Heart left ventricle (tissue), 16 donors: Measurements from ENCODE around the gene ZNF423. TPM values are rescaled to one million over a fixed set of nuclear protein-coding genes. Genes with fewer than 3 reads are reported as not detected.
A peak's percentile ranks its signal among the peaks of the same experiment; 100 is the strongest.

Experiments used
- ATAC-seq, 4 donors: fragments of 200-7000 bp; cut with Tn5 transposase; one replicate each; pipeline ENCODE4 v1.9.1; 2020 to 2022; ENCODE audit warnings: moderate library complexity in 4 of 4, mild to moderate bottlenecking in 3 of 4, moderate number of reproducible peaks in 1 of 4
- DNase-seq, 5 donors: peaks; one replicate each; pipeline ENCODE4 v3.0.0-alpha.2; 2020
- H3K27ac ChIP-seq, 12 donors: fragments of 200-600 bp; sonication (generic) in 4 of 12; one replicate each; pipeline versions ENCODE4 v1.5.0 to v1.8.0; 2016 to 2022; ENCODE audit warnings: mild to moderate bottlenecking in 2 of 12
- H3K27me3 ChIP-seq, 9 donors: fragments of 200-600 bp; sonication (generic) in 2 of 9; one replicate each; pipeline versions ENCODE4 v1.5.1 to v1.8.0; 2016 to 2022; ENCODE audit warnings: mild to moderate bottlenecking in 3 of 9
- H3K36me3 ChIP-seq, 9 donors: fragments of 200-600 bp; sonication (generic) in 2 of 9; one replicate each; pipeline versions ENCODE4 v1.5.0 to v1.8.0; 2018 to 2022; ENCODE audit warnings: mild to moderate bottlenecking in 2 of 9
- H3K4me1 ChIP-seq, 12 donors: fragments of 200-600 bp; sonication (generic) in 4 of 12; one replicate each; pipeline versions ENCODE4 v1.5.0 to v1.8.0; 2016 to 2022; ENCODE audit warnings: mild to moderate bottlenecking in 3 of 12
- H3K4me3 ChIP-seq, 12 donors: fragments of 200-600 bp; sonication (generic) in 4 of 12; one replicate each; pipeline versions ENCODE4 v1.5.0 to v1.8.0; 2017 to 2022; ENCODE audit warnings: mild to moderate bottlenecking in 9 of 12, moderate library complexity in 4 of 12
- H3K9me3 ChIP-seq, 12 donors: fragments of 200-600 bp; sonication (generic) in 4 of 12; one replicate each; pipeline versions ENCODE4 v1.5.0 to v1.8.0; 2016 to 2022; ENCODE audit warnings: mild to moderate bottlenecking in 1 of 12
- CTCF ChIP-seq, 12 donors: fragments of 200-600 bp; sonication (generic) in 4 of 12; IDR thresholded peaks; one replicate each; pipeline versions ENCODE4 v1.5.0 to v1.8.0; 2018 to 2022; ENCODE audit warnings: antibody characterized with exemption in 12 of 12, mild to moderate bottlenecking in 5 of 12
- POLR2A ChIP-seq, 2 donors: fragments of 450-650 bp; IDR thresholded peaks; one replicate each; pipeline ENCODE4 v1.6.1; 2017; ENCODE audit warnings: antibody characterized with exemption in 2 of 2, mild to moderate bottlenecking in 2 of 2, moderate library complexity in 2 of 2
- WGBS, 4 donors: extraction: QIAGEN DNeasy Blood & Tissue Kit in 2 of 4; methylation state at CpG; one replicate each; pipeline versions ENCODE4 v1.1.5 to v1.1.7; 2013 to 2018; 5-methylcytosine and 5-hydroxymethylcytosine counted together
- intact Hi-C, 10 donors: fragments of 100-400 bp; cut with DNase I; formaldehyde crosslinking; loops; one replicate each; pipeline versions ENCODE4 v1.11.1 to v1.14.2; 2022
- polyA plus RNA-seq, 2 donors: library from polyadenylated mRNA; stranded (reverse); fragments of 200-250 nt; gene quantifications; one replicate each; pipeline ENCODE4 v1.2.3, GENCODE V29; 2013
- total RNA-seq, 9 donors: library from RNA; depleted of rRNA in 2 of 9; stranded (reverse); fragments of >200 nt in 2 of 9; fragmentation: NEBNext Ultra II Directional in 3 of 9; extraction: Animal tissue kit (Norgen Biotek cat#: 25700) in 3 of 9; gene quantifications; one replicate each; pipeline versions ENCODE4 v1.1.0 to v1.2.4, GENCODE V29; 2016 to 2023
- donor health status: ischemic (EF 13 %, LVEDD 7.1; RV severe dilation, severe dysfunction).
- donor health status: healthy with polysubstance abuse.
- donor health status: DM: no; HTN: yes; CAD: no.
- donor health status: DM: no; HTN: no; CAD: no.
- donor health status: ischemic (EF 25% LVEDD 6.9; RV normal size, moderate dysfunction).
- donor health status: ischemic (EF 25% LVEDD 5.7; RV mildly dilated, moderate dysfunction).
- donor health status: healthy.
- donor health status: DM: yes; HTN: yes; CAD: no.
- donor health status: ischemic (EF 35%, LVEDD 5.7; RV mildly dilated, moderate dysfunction).
- donor health status: nonischemic (EF 11% LVEDD 7.7; RV severe dilation, severe dysfunction).
- donor health status: DM: yes; HTN: yes; CAD: no.
- donor health status: PGD.
- donor health status: ischemic (EF 29% LVEDD 5.4; RV normal size, mild dysfunction).
- donor health status: nonischemic (EF 23%, LVEDD 6.1; RV moderate dilation, normal function).

Gene ZNF423
- total and polyA plus RNA-seq, 11 donors, result 1.8 to 10.4 (median 5.7) TPM

DNA sequence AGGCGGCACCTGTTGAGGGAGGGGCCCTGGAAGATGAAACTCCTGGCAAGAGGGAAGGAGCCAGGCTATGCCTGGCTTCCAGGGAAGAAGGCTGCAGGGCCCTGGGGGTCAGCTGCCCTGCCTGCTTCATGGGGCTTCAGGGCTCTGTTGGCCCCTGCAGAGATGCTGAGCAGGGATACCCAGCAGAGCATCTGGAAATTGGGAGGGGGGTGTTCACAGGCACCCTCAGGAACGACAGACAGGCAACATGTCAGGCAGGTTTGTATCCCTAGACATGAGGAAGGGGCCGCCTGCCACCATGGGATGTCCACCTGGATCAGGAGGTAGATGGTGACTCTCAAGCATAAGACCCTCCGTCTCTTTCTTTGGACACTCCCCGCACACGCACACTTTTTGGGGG is 13.8 kb upstream of the ZNF423 start:
- H3K27me3 ChIP-seq, result no peaks in the 10 kb centered on the region
- H3K36me3 ChIP-seq, result no peaks in the 10 kb centered on the region
- peaks cover 0 to 10% (median 0%) of the 10 kb centered on the region in 12 donors for H3K4me1 ChIP-seq
- H3K27ac ChIP-seq, result no peak overlapping the region
- H3K9me3 ChIP-seq, result no peaks in the 10 kb centered on the region
- WGBS, 4 donors, result 84 to 95% (median 92%) methylated on average over 5 to 6 of the region's 6 CpGs
- TF ChIP-seq POLR2A (IDR thresholded peaks at IDR 0.05) (no peak), CTCF (IDR thresholded peaks at IDR 0.05) (no peak)
- intact Hi-C loops, result loop anchor here in 4 of 10 donors (10.0 kb wide), 2 partner anchors 255 to 375 kb away; no protein-coding TSS in a partner anchor
- DNase-seq, result no peak
- no peak for ATAC-seq
- H3K4me3 ChIP-seq, result no peak overlapping the region

GRCh38 chr16:49867796-49868668 is 12.1 kb upstream of the ZNF423 start:
- no peaks in the 10 kb centered on the region for H3K36me3 ChIP-seq
- H3K27me3 ChIP-seq, result no peaks in the 10 kb centered on the region
- intact Hi-C loops, result loop anchor here in 1 of 10 donors (10.0 kb wide), 1 partner anchor 373 kb away; no protein-coding TSS in a partner anchor
- no peaks in the 10 kb centered on the region for H3K9me3 ChIP-seq
- WGBS, 4 donors, result 78 to 87% (median 80%) methylated on average over 20 to 38 of the region's 38 CpGs
- TF ChIP-seq POLR2A (IDR thresholded peaks at IDR 0.05) (no peak), CTCF (IDR thresholded peaks at IDR 0.05) (no peak)
- ATAC-seq (peak in 1 of 4 donors; percentile 29), DNase-seq (no peak)
- H3K4me1 ChIP-seq, result peaks cover 0 to 10% (median 0%) of the 10 kb centered on the region in 12 donors
- no peak overlapping the region for H3K27ac ChIP-seq
- no peak overlapping the region for H3K4me3 ChIP-seq

GRCh38 chr16:49867234-49867633 is 11.3 kb upstream of the ZNF423 start:
- no peak for TF ChIP-seq CTCF (IDR thresholded peaks at IDR 0.05)
- no peak for TF ChIP-seq POLR2A (IDR thresholded peaks at IDR 0.05)
- Histone ChIP-seq H3K36me3 (no peaks in the 10 kb centered on the region), H3K4me3 (no peak overlapping the region), H3K27me3 (no peaks in the 10 kb centered on the region), H3K27ac (no peak overlapping the region), H3K9me3 (no peaks in the 10 kb centered on the region), H3K4me1 (peaks cover 0 to 11% (median under 1%) of the 10 kb centered on the region in 12 donors)
- intact Hi-C loops, result loop anchor here in 1 of 10 donors (10.0 kb wide), 1 partner anchor 372 kb away; no protein-coding TSS in a partner anchor
- ATAC-seq, result no peak
- 95 to 100% (median 99%) methylated on average over 2 of the region's 2 CpGs for WGBS, 4 donors
- no peak for DNase-seq

DNA sequence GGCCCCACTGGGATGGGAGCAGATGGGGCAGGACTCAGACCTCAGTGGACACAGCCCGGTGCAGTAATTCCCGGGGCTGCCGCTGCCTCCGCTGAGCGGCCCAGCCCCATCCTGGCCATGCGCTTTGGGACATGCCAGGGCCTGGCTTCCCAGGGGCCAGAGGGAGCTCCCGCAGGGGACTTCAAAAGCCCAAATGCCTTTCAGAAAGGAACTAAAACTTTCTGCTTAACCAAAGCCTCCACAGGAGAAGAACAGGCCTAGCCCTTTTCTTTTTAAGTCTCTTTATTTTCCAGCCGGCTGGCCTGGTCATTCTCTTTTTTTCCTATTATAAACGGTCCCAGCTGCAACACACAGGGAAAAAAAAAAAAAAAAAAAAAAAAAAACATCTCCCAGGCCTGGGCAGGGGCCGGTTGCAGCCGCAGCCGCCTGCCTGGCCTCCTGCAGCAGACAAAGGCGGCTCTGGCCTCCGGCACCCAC is 10.7 kb upstream of the ZNF423 start:
- no peaks in the 10 kb centered on the region for H3K36me3 ChIP-seq
- TF ChIP-seq CTCF (IDR thresholded peaks at IDR 0.05) (no peak), POLR2A (IDR thresholded peaks at IDR 0.05) (no peak)
- H3K27me3 ChIP-seq, result no peaks in the 10 kb centered on the region
- H3K4me1 ChIP-seq, result peaks cover 0 to 14% (median 1%) of the 10 kb centered on the region in 12 donors
- ATAC-seq (peak in 2 of 4 donors; percentile 20 to 26), DNase-seq (no peak)
- no peaks in the 10 kb centered on the region for H3K9me3 ChIP-seq
- H3K27ac ChIP-seq, result peak overlapping the region in 6 of 12 donors; percentile 17 to 47 (median 30)
- no peak overlapping the region for H3K4me3 ChIP-seq
- intact Hi-C loops, result loop anchor here in 1 of 10 donors (10.0 kb wide), 1 partner anchor 372 kb away; no protein-coding TSS in a partner anchor
- WGBS, 4 donors, result 73 to 76% (median 74%) methylated on average over 14 of the region's 14 CpGs
